Trophoblast cell (in vitro differentiated cells and primary cell): ENCODE results near the gene ACTN4.

Experiments
- DNase-seq, 2 donors: peaks; one replicate each; pipeline ENCODE4 v3.0.0-alpha.2; 2016
- H2AFZ ChIP-seq: 2 replicates; pipeline ENCODE4 v1.6.1; 2013; ENCODE audit warnings: low read length, moderate library complexity, mild to moderate bottlenecking; ENCODE audit not compliant: insufficient read depth, poor library complexity
- H2AK5ac ChIP-seq: 2 replicates; pipeline ENCODE4 v1.6.1; 2013; ENCODE audit warnings: mild to moderate bottlenecking, low read length
- H2BK120ac ChIP-seq: 2 replicates; pipeline ENCODE4 v1.6.1; 2013; ENCODE audit warnings: low read length, mild to moderate bottlenecking, moderate library complexity; ENCODE audit not compliant: insufficient read depth, poor library complexity
- H2BK12ac ChIP-seq: 2 replicates; pipeline ENCODE4 v1.6.1; 2013; ENCODE audit warnings: mild to moderate bottlenecking, low read length, moderate library complexity
- H2BK5ac ChIP-seq: 2 replicates; pipeline ENCODE4 v1.6.1; 2013; ENCODE audit warnings: low read length, low read depth, moderate library complexity, mild to moderate bottlenecking; ENCODE audit not compliant: poor library complexity
- H3K14ac ChIP-seq: 2 replicates; pipeline ENCODE4 v1.6.1; 2013; ENCODE audit warnings: mild to moderate bottlenecking, low read length
- H3K18ac ChIP-seq: 2 replicates; pipeline ENCODE4 v1.6.1; 2013; ENCODE audit warnings: mild to moderate bottlenecking, low read length
- H3K23ac ChIP-seq: 2 replicates; pipeline ENCODE4 v1.6.1; 2013; ENCODE audit warnings: low read length
- H3K27ac ChIP-seq: 2 replicates; pipeline ENCODE4 v1.5.1; 2013; ENCODE audit warnings: low read depth, mild to moderate bottlenecking, inconsistent platforms, low read length, moderate library complexity
- H3K27me3 ChIP-seq: 2 replicates; pipeline ENCODE4 v1.6.1; 2013; ENCODE audit warnings: inconsistent platforms, mild to moderate bottlenecking, low read length, moderate library complexity; ENCODE audit not compliant: insufficient read depth
- H3K36me3 ChIP-seq, 2 experiments: 1 replicate in 1 of 2; 2 replicates in 1 of 2; pipeline ENCODE4 v1.6.1; 2013; ENCODE audit warnings: low read length in 2 of 2, mild to moderate bottlenecking in 2 of 2, moderate library complexity in 1 of 2; ENCODE audit not compliant: insufficient read depth in 2 of 2, control insufficient read depth in 1 of 2
- H3K4ac ChIP-seq: 2 replicates; pipeline ENCODE4 v1.6.1; 2013; ENCODE audit warnings: low read depth, mild to moderate bottlenecking, low read length, moderate library complexity
- H3K4me1 ChIP-seq, 2 experiments: 1 replicate in 1 of 2; 2 replicates in 1 of 2; pipeline ENCODE4 v1.6.1; 2013; ENCODE audit warnings: low read length in 2 of 2, mild to moderate bottlenecking in 2 of 2, moderate library complexity in 1 of 2; ENCODE audit not compliant: insufficient read depth in 2 of 2, control insufficient read depth in 1 of 2
- H3K4me2 ChIP-seq: 2 replicates; pipeline ENCODE4 v1.6.1; 2013; ENCODE audit warnings: inconsistent platforms, mild to moderate bottlenecking, low read length, moderate library complexity
- H3K4me3 ChIP-seq: 2 replicates; pipeline ENCODE4 v1.5.1; 2013; ENCODE audit warnings: mild to moderate bottlenecking, low read depth, low read length, inconsistent platforms
- H3K79me1 ChIP-seq: one replicate; pipeline ENCODE4 v1.6.1; 2013; ENCODE audit warnings: low read length
- H3K79me2 ChIP-seq: 2 replicates; pipeline ENCODE4 v1.6.1; 2013; ENCODE audit warnings: low read length, mild to moderate bottlenecking; ENCODE audit not compliant: control insufficient read depth, insufficient read depth, poor library complexity
- H3K9ac ChIP-seq: 2 replicates; pipeline ENCODE4 v1.6.1; 2013; ENCODE audit warnings: mild to moderate bottlenecking, low read length
- H3K9me3 ChIP-seq: 2 replicates; pipeline ENCODE4 v1.6.1; 2013; ENCODE audit warnings: low read depth, mild to moderate bottlenecking, control low read depth, inconsistent platforms, low read length; ENCODE audit not compliant: insufficient read depth
- H4K12ac ChIP-seq: 2 replicates; pipeline ENCODE4 v1.6.1; 2013; ENCODE audit warnings: low read depth, mild to moderate bottlenecking, low read length, moderate library complexity
- H4K8ac ChIP-seq: 2 replicates; pipeline ENCODE4 v1.6.1; 2013; ENCODE audit warnings: low read depth, mild to moderate bottlenecking, low read length, moderate library complexity
- H4K91ac ChIP-seq: one replicate; pipeline ENCODE4 v1.6.1; 2013; ENCODE audit warnings: low read depth, mild to moderate bottlenecking, low read length, moderate library complexity
- WGBS: extraction: QIAGEN DNeasy Blood & Tissue Kit; methylation state at CpG from one replicate; pipeline ENCODE4 v1.1.7; 2013; ENCODE audit warnings: missing lambda C conversion rate; ENCODE audit not compliant: insufficient read length, insufficient coverage; ENCODE audit errors: extremely low coverage; 5-methylcytosine and 5-hydroxymethylcytosine counted together

The ACTN4 gene

GRCh38 chr19:38774181-38774950 is 126.9 kb downstream of the ACTN4 start:
- H3K4ac ChIP-seq: no peak overlapping the region
- H3K79me2 ChIP-seq: no peaks in the 10 kb centered on the region
- no peak overlapping the region for H4K91ac ChIP-seq
- H2BK120ac ChIP-seq: no peak overlapping the region
- H2AK5ac ChIP-seq: peak overlapping the region; percentile 35
- peaks cover 0 to 2% of the 10 kb centered on the region in 2 experiments for H3K4me1 ChIP-seq
- no peak overlapping the region for H3K18ac ChIP-seq
- no peak overlapping the region for H4K8ac ChIP-seq
- no peak overlapping the region for H2BK12ac ChIP-seq
- H3K14ac ChIP-seq: no peak overlapping the region
- no peak for DNase-seq
- H3K4me3 ChIP-seq: no peak overlapping the region
- no peak overlapping the region for H4K12ac ChIP-seq
- no peaks in the 10 kb centered on the region for H3K27me3 ChIP-seq
- no peak overlapping the region for H2AFZ ChIP-seq
- no peak overlapping the region for H3K9ac ChIP-seq
- H3K79me1 ChIP-seq: peaks cover 2% of the 10 kb centered on the region
- no peak overlapping the region for H2BK5ac ChIP-seq
- H3K9me3 ChIP-seq: no peaks in the 10 kb centered on the region
- H3K4me2 ChIP-seq: no peak overlapping the region
- H3K27ac ChIP-seq: no peak overlapping the region
- no peaks in the 10 kb centered on the region for H3K36me3 ChIP-seq
- WGBS: no CpG with 5 or more reads among the region's 13 CpGs
- H3K23ac ChIP-seq: no peak overlapping the region

GRCh38 chr19:38778733-38779132 is 131.3 kb downstream of the ACTN4 start:
- Histone ChIP-seq H4K8ac (no peak overlapping the region), H3K36me3 (no peaks in the 10 kb centered on the region), H3K9me3 (no peaks in the 10 kb centered on the region)

GRCh38 chr19:38780443-38780842 is 133.0 kb downstream of the ACTN4 start:
- H2BK5ac ChIP-seq: no peak overlapping the region
- WGBS: no CpG with 5 or more reads among the region's 7 CpGs
- H3K4me3 ChIP-seq: no peak overlapping the region

More at GRCh38 chr19:38778733-38779132, 131.3 kb downstream of the ACTN4 start:
- Histone ChIP-seq H3K79me2 (no peaks in the 10 kb centered on the region), H3K23ac (no peak overlapping the region), H3K9ac (no peak overlapping the region), H3K18ac (no peak overlapping the region), H3K4me3 (no peak overlapping the region), H3K4ac (no peak overlapping the region), H2AK5ac (no peak overlapping the region), H2AFZ (no peak overlapping the region), H3K79me1 (no peaks in the 10 kb centered on the region), H2BK120ac (no peak overlapping the region), H2BK5ac (no peak overlapping the region), H3K27ac (no peak overlapping the region), H3K14ac (no peak overlapping the region), H2BK12ac (peak overlapping the region; percentile 27), H3K27me3 (no peaks in the 10 kb centered on the region), H4K12ac (no peak overlapping the region), H4K91ac (no peak overlapping the region), H3K4me2 (no peak overlapping the region), H3K4me1 (no peaks in the 10 kb centered on the region)
- DNase-seq: no peak
- no CpG with 5 or more reads among the region's 7 CpGs for WGBS

GRCh38 chr19:38781058-38781457 is 133.6 kb downstream of the ACTN4 start:
- H3K79me1 ChIP-seq: peaks cover 1% of the 10 kb centered on the region
- H3K4me1 ChIP-seq: no peaks in the 10 kb centered on the region
- H3K14ac ChIP-seq: no peak overlapping the region
- no peaks in the 10 kb centered on the region for H3K36me3 ChIP-seq
- H4K12ac ChIP-seq: no peak overlapping the region
- no peak overlapping the region for H4K91ac ChIP-seq
- no peak overlapping the region for H3K4me2 ChIP-seq
- H3K23ac ChIP-seq: peak overlapping the region; percentile 61
- no peak overlapping the region for H2BK120ac ChIP-seq
- H3K27ac ChIP-seq: no peak overlapping the region
- DNase-seq: no peak
- H3K4ac ChIP-seq: no peak overlapping the region
- no peaks in the 10 kb centered on the region for H3K27me3 ChIP-seq
- no peak overlapping the region for H2BK5ac ChIP-seq
- no CpG with 5 or more reads among the region's 7 CpGs for WGBS
- H2AK5ac ChIP-seq: no peak overlapping the region
- H3K79me2 ChIP-seq: no peaks in the 10 kb centered on the region
- no peak overlapping the region for H4K8ac ChIP-seq
- no peak overlapping the region for H2BK12ac ChIP-seq
- H2AFZ ChIP-seq: no peak overlapping the region
- H3K4me3 ChIP-seq: no peak overlapping the region
- H3K9me3 ChIP-seq: no peaks in the 10 kb centered on the region
- H3K18ac ChIP-seq: no peak overlapping the region
- no peak overlapping the region for H3K9ac ChIP-seq

More at GRCh38 chr19:38780443-38780842, 133.0 kb downstream of the ACTN4 start:
- no peak overlapping the region for H2BK120ac ChIP-seq
- no peaks in the 10 kb centered on the region for H3K4me1 ChIP-seq
- no peak overlapping the region for H2AFZ ChIP-seq
- no peak overlapping the region for H3K18ac ChIP-seq
- DNase-seq: no peak
- no peak overlapping the region for H3K14ac ChIP-seq
- H3K27me3 ChIP-seq: no peaks in the 10 kb centered on the region
- H3K79me1 ChIP-seq: peaks cover 1% of the 10 kb centered on the region
- H3K9me3 ChIP-seq: no peaks in the 10 kb centered on the region
- H4K8ac ChIP-seq: no peak overlapping the region
- H3K4me2 ChIP-seq: no peak overlapping the region
- no peak overlapping the region for H3K9ac ChIP-seq
- H3K79me2 ChIP-seq: no peaks in the 10 kb centered on the region
- H4K91ac ChIP-seq: no peak overlapping the region
- H3K23ac ChIP-seq: no peak overlapping the region
- H3K27ac ChIP-seq: no peak overlapping the region
- no peaks in the 10 kb centered on the region for H3K36me3 ChIP-seq
- H2AK5ac ChIP-seq: no peak overlapping the region
- no peak overlapping the region for H4K12ac ChIP-seq
- no peak overlapping the region for H2BK12ac ChIP-seq
- no peak overlapping the region for H3K4ac ChIP-seq
